Trophoblast cell (in vitro differentiated cells and primary cell): ENCODE results near the gene GATA3.

ENCODE experiments used
- DNase-seq, 2 donors: peaks; one replicate each; pipeline ENCODE4 v3.0.0-alpha.2; 2016
- H2AFZ ChIP-seq: 2 replicates; pipeline ENCODE4 v1.6.1; 2013; ENCODE audit warnings: low read length, moderate library complexity, mild to moderate bottlenecking; ENCODE audit not compliant: insufficient read depth, poor library complexity
- H2AK5ac ChIP-seq: 2 replicates; pipeline ENCODE4 v1.6.1; 2013; ENCODE audit warnings: mild to moderate bottlenecking, low read length
- H2BK120ac ChIP-seq: 2 replicates; pipeline ENCODE4 v1.6.1; 2013; ENCODE audit warnings: low read length, mild to moderate bottlenecking, moderate library complexity; ENCODE audit not compliant: insufficient read depth, poor library complexity
- H2BK12ac ChIP-seq: 2 replicates; pipeline ENCODE4 v1.6.1; 2013; ENCODE audit warnings: mild to moderate bottlenecking, low read length, moderate library complexity
- H2BK5ac ChIP-seq: 2 replicates; pipeline ENCODE4 v1.6.1; 2013; ENCODE audit warnings: low read length, low read depth, moderate library complexity, mild to moderate bottlenecking; ENCODE audit not compliant: poor library complexity
- H3K14ac ChIP-seq: 2 replicates; pipeline ENCODE4 v1.6.1; 2013; ENCODE audit warnings: mild to moderate bottlenecking, low read length
- H3K18ac ChIP-seq: 2 replicates; pipeline ENCODE4 v1.6.1; 2013; ENCODE audit warnings: mild to moderate bottlenecking, low read length
- H3K23ac ChIP-seq: 2 replicates; pipeline ENCODE4 v1.6.1; 2013; ENCODE audit warnings: low read length
- H3K27ac ChIP-seq: 2 replicates; pipeline ENCODE4 v1.5.1; 2013; ENCODE audit warnings: low read depth, mild to moderate bottlenecking, inconsistent platforms, low read length, moderate library complexity
- H3K27me3 ChIP-seq: 2 replicates; pipeline ENCODE4 v1.6.1; 2013; ENCODE audit warnings: inconsistent platforms, mild to moderate bottlenecking, low read length, moderate library complexity; ENCODE audit not compliant: insufficient read depth
- H3K36me3 ChIP-seq, 2 experiments: 1 replicate in 1 of 2; 2 replicates in 1 of 2; pipeline ENCODE4 v1.6.1; 2013; ENCODE audit warnings: low read length in 2 of 2, mild to moderate bottlenecking in 2 of 2, moderate library complexity in 1 of 2; ENCODE audit not compliant: insufficient read depth in 2 of 2, control insufficient read depth in 1 of 2
- H3K4ac ChIP-seq: 2 replicates; pipeline ENCODE4 v1.6.1; 2013; ENCODE audit warnings: low read depth, mild to moderate bottlenecking, low read length, moderate library complexity
- H3K4me1 ChIP-seq, 2 experiments: 1 replicate in 1 of 2; 2 replicates in 1 of 2; pipeline ENCODE4 v1.6.1; 2013; ENCODE audit warnings: low read length in 2 of 2, mild to moderate bottlenecking in 2 of 2, moderate library complexity in 1 of 2; ENCODE audit not compliant: insufficient read depth in 2 of 2, control insufficient read depth in 1 of 2
- H3K4me2 ChIP-seq: 2 replicates; pipeline ENCODE4 v1.6.1; 2013; ENCODE audit warnings: inconsistent platforms, mild to moderate bottlenecking, low read length, moderate library complexity
- H3K4me3 ChIP-seq: 2 replicates; pipeline ENCODE4 v1.5.1; 2013; ENCODE audit warnings: mild to moderate bottlenecking, low read depth, low read length, inconsistent platforms
- H3K79me1 ChIP-seq: one replicate; pipeline ENCODE4 v1.6.1; 2013; ENCODE audit warnings: low read length
- H3K79me2 ChIP-seq: 2 replicates; pipeline ENCODE4 v1.6.1; 2013; ENCODE audit warnings: low read length, mild to moderate bottlenecking; ENCODE audit not compliant: control insufficient read depth, insufficient read depth, poor library complexity
- H3K9ac ChIP-seq: 2 replicates; pipeline ENCODE4 v1.6.1; 2013; ENCODE audit warnings: mild to moderate bottlenecking, low read length
- H3K9me3 ChIP-seq: 2 replicates; pipeline ENCODE4 v1.6.1; 2013; ENCODE audit warnings: low read depth, mild to moderate bottlenecking, control low read depth, inconsistent platforms, low read length; ENCODE audit not compliant: insufficient read depth
- H4K12ac ChIP-seq: 2 replicates; pipeline ENCODE4 v1.6.1; 2013; ENCODE audit warnings: low read depth, mild to moderate bottlenecking, low read length, moderate library complexity
- H4K8ac ChIP-seq: 2 replicates; pipeline ENCODE4 v1.6.1; 2013; ENCODE audit warnings: low read depth, mild to moderate bottlenecking, low read length, moderate library complexity
- H4K91ac ChIP-seq: one replicate; pipeline ENCODE4 v1.6.1; 2013; ENCODE audit warnings: low read depth, mild to moderate bottlenecking, low read length, moderate library complexity
- WGBS: extraction: QIAGEN DNeasy Blood & Tissue Kit; methylation state at CpG from one replicate; pipeline ENCODE4 v1.1.7; 2013; ENCODE audit warnings: missing lambda C conversion rate; ENCODE audit not compliant: insufficient read length, insufficient coverage; ENCODE audit errors: extremely low coverage; 5-methylcytosine and 5-hydroxymethylcytosine counted together

GATA3 gene

GRCh38 chr10:8085251-8085650 is 30.8 kb downstream of the GATA3 start:
- Histone ChIP-seq H3K9me3 (peaks cover 2% of the 10 kb centered on the region), H2AK5ac (no peak overlapping the region), H3K4me3 (no peak overlapping the region), H3K4me1 (peaks cover 3% of the 10 kb centered on the region in 2 experiments), H3K9ac (no peak overlapping the region), H4K91ac (no peak overlapping the region), H4K12ac (no peak overlapping the region), H3K27ac (no peak overlapping the region), H2AFZ (no peak overlapping the region), H3K79me2 (no peaks in the 10 kb centered on the region), H2BK5ac (no peak overlapping the region), H4K8ac (no peak overlapping the region), H3K36me3 (peaks cover 0 to 3% of the 10 kb centered on the region in 2 experiments), H3K79me1 (peaks cover 9% of the 10 kb centered on the region), H3K4ac (no peak overlapping the region), H3K14ac (no peak overlapping the region), H2BK12ac (no peak overlapping the region), H3K18ac (no peak overlapping the region), H3K27me3 (no peaks in the 10 kb centered on the region), H2BK120ac (no peak overlapping the region), H3K4me2 (no peak overlapping the region), H3K23ac (no peak overlapping the region)
- no CpG with 5 or more reads among the region's 4 CpGs for WGBS
- DNase-seq = no peak

GRCh38 chr10:8086315-8086714 is 31.8 kb downstream of the GATA3 start:
- Histone ChIP-seq H3K27ac (no peak overlapping the region), H4K12ac (no peak overlapping the region), H2BK12ac (no peak overlapping the region)

GRCh38 chr10:8088504-8088903 is 34.0 kb downstream of the GATA3 start:
- Histone ChIP-seq H3K4me1 (peaks cover 6 to 7% of the 10 kb centered on the region in 2 experiments), H2BK12ac (no peak overlapping the region), H3K79me2 (peaks cover 3% of the 10 kb centered on the region), H3K4me2 (no peak overlapping the region), H3K4ac (no peak overlapping the region), H3K23ac (no peak overlapping the region), H3K79me1 (peaks cover 9% of the 10 kb centered on the region), H4K12ac (no peak overlapping the region), H3K4me3 (no peak overlapping the region), H4K8ac (no peak overlapping the region), H3K27ac (no peak overlapping the region), H3K27me3 (no peaks in the 10 kb centered on the region), H3K18ac (no peak overlapping the region), H2AFZ (no peak overlapping the region), H3K9ac (no peak overlapping the region), H3K14ac (no peak overlapping the region), H3K36me3 (no peaks in the 10 kb centered on the region), H3K9me3 (no peaks in the 10 kb centered on the region), H2AK5ac (no peak overlapping the region), H4K91ac (no peak overlapping the region), H2BK5ac (no peak overlapping the region), H2BK120ac (no peak overlapping the region)
- no CpG with 5 or more reads among the region's 6 CpGs for WGBS
- no peak for DNase-seq

More at GRCh38 chr10:8086315-8086714, 31.8 kb downstream of the GATA3 start:
- Histone ChIP-seq H2AFZ (no peak overlapping the region), H2BK120ac (no peak overlapping the region), H3K4me3 (no peak overlapping the region), H3K27me3 (no peaks in the 10 kb centered on the region), H3K14ac (no peak overlapping the region), H2BK5ac (no peak overlapping the region), H2AK5ac (no peak overlapping the region), H3K4me1 (peaks cover 3% of the 10 kb centered on the region in 2 experiments), H3K36me3 (no peaks in the 10 kb centered on the region), H3K9ac (no peak overlapping the region), H3K79me2 (no peaks in the 10 kb centered on the region), H3K4ac (no peak overlapping the region), H4K91ac (no peak overlapping the region), H3K4me2 (no peak overlapping the region), H3K79me1 (peaks cover 9% of the 10 kb centered on the region), H3K18ac (no peak overlapping the region), H4K8ac (no peak overlapping the region), H3K9me3 (no peaks in the 10 kb centered on the region), H3K23ac (no peak overlapping the region)
- no peak for DNase-seq
- no CpG with 5 or more reads among the region's 5 CpGs for WGBS

- no peak overlapping the region for H3K4me2 ChIP-seq
- DNase-seq = peak in 1 of 2 donors; percentile 57
- no peak overlapping the region for H4K12ac ChIP-seq
- peaks cover 9 to 10% of the 10 kb centered on the region in 2 experiments for H3K4me1 ChIP-seq
- H2BK120ac ChIP-seq = no peak overlapping the region
- H3K14ac ChIP-seq = no peak overlapping the region
- no peaks in the 10 kb centered on the region for H3K9me3 ChIP-seq
- H3K4ac ChIP-seq = no peak overlapping the region
- no CpG with 5 or more reads among the region's 2 CpGs for WGBS
- H3K27me3 ChIP-seq = no peaks in the 10 kb centered on the region
- H4K91ac ChIP-seq = no peak overlapping the region
- peak overlapping the region; percentile 3 for H3K27ac ChIP-seq
- no peak overlapping the region for H2AFZ ChIP-seq
- H3K4me3 ChIP-seq = no peak overlapping the region
- peaks cover 3% of the 10 kb centered on the region for H3K79me2 ChIP-seq
- no peak overlapping the region for H3K18ac ChIP-seq
- H3K79me1 ChIP-seq = peaks cover 18% of the 10 kb centered on the region
- no peak overlapping the region for H4K8ac ChIP-seq
- H2BK5ac ChIP-seq = peak overlapping the region; percentile 68
- H2AK5ac ChIP-seq = no peak overlapping the region
- no peak overlapping the region for H2BK12ac ChIP-seq
- H3K23ac ChIP-seq = no peak overlapping the region
- H3K36me3 ChIP-seq = no peaks in the 10 kb centered on the region
- no peak overlapping the region for H3K9ac ChIP-seq
These were observed 37.9 kb downstream of the GATA3 start for GRCh38 chr10:8092428-8092827.
